VCaP (cell line): ENCODE measurements around the gene INTS14.
"Not testable (repeated sequence)": the region's sequence is repeated elsewhere in the genome, so short reads cannot be mapped to it uniquely, and the experiment has no call there.

Experiments used
- H3K27ac ChIP-seq: fragments of 450-650 bp; 2 replicates; pipeline ENCODE4 v1.5.1; 2017
- CTCF ChIP-seq: fragments of 450-650 bp; conservative IDR thresholded peaks from 2 replicates; pipeline ENCODE4 v1.5.1; 2017; ENCODE audit warnings: mild to moderate bottlenecking, moderate library complexity

The INTS14 gene

DNA sequence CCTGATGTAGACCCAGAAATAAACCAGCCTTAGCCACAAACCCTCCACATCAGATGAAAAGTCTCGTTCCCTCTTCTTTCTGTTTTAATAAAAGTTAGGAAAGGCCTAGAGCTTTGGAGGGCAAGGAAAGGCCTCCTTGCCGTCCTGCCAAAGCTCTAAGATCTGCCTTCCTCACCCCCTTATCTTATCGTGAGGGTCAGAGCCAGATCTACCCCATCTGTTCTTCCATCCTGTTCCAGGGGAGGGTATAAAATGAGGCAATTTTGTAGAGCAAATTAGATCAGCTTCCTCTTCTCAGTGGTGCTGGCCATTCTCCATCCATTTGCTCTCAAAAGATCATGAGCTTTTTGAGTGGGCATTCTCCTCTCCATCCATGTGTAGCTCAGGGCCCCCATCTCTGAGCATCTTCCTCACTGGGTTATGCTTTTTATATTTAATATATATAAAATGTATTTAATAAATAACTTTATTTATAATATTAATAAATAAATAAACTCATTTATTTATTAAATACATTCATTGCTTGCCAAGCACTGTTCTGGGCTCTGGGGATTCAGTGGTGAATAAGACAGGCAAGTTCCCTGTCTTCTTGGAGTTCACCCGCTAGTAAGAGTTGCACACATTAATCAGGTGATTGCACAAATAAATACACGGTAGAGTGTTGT is 8.8 kb upstream of the INTS14 start:
- no peak overlapping the region for H3K27ac ChIP-seq
- TF ChIP-seq CTCF, result no peak

DNA sequence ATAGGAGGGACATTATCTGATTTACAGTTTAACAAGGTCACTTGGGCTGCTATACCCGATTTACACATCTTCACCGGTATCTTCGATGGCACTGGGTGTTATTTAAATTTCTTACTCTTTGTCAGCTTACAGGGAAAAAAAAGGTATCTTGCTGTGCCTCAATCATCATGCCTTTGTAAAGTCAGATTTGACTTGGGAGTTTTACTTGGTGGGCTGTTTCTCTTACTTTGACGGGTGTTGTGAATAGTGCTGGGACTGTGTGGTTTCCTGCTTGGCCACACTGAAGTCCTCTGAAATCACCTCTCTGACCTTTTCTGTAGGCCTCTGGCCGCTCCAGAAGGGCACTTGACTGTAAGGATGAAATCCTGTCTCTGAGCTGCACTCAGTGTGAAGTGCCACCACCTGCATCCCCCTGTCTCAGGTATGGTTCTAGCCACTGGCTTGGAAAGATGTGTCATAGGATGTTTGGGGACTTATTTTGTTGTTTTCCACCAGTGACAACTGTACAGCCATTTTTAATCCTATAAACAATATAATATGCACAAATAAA is 7.7 kb upstream of the INTS14 start:
- TF ChIP-seq CTCF, result no peak
- no peak overlapping the region for H3K27ac ChIP-seq

- not testable (repeated sequence) for H3K27ac ChIP-seq
Observed at GRCh38 chr15:65615887-65616286, 5.0 kb upstream of the INTS14 start.

- H3K27ac ChIP-seq, result no peak overlapping the region
- no peak for TF ChIP-seq CTCF
Observed at GRCh38 chr15:65612949-65613744, 2.2 kb upstream of the INTS14 start.

DNA sequence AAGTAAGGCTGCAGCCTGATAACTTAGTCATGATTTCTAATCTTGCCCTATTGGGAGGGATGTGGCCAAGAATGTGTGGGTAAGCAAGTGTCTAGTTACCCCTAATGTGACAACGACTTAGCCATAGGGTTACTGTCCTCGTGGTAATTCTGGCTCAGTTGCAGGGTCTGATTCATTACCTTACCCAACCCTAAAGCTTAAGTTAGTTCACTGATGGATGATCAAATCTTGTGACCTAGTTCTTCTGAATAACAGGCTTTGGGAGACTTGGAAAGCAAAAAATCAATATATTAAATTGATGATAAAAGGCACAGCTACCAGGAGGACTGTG is 1.6 kb upstream of the INTS14 start:
- TF ChIP-seq CTCF, result no peak

GRCh38 chr15:65611888-65612615 is 1.1 kb upstream of the INTS14 start:
- peak overlapping the region; percentile 95 for H3K27ac ChIP-seq

More for the DNA sequence above, 1.6 kb upstream of the INTS14 start:
- peak overlapping the region; percentile 95 for H3K27ac ChIP-seq

DNA sequence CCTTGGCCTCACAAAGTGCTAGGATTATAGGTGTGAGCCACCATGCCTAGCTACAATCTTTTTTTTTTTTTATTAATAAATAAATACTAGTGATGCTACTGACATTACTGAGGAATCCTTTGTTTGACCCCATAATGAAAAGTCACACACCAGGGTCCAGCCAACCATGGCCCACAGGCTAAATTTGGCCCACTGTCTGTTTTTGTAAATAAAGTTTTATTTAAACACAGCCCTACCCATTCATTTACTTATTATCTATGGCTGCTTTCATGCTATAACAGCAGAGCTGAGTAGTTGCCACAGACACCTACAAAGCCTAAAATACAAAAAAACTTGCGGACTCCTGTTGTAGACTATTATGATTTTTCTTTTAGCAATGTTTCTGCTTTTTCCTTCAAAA is 7.4 kb downstream of the INTS14 start:
- no peak for TF ChIP-seq CTCF
- no peak overlapping the region for H3K27ac ChIP-seq

More at GRCh38 chr15:65611888-65612615, 1.1 kb upstream of the INTS14 start:
- no peak for TF ChIP-seq CTCF
